ENCODE data around the gene CACFD1. TPM values are rescaled to one million over a fixed set of nuclear protein-coding genes. Genes with fewer than 3 reads are reported as not detected.

Gene CACFD1
- total and polyA plus RNA-seq, 9 of the 15 experiments (the other 6 are each of a cell fraction or from before 2014, with no cell fraction given): 0.11 to 1.4 (median 1.1) TPM; not detected in 2

DNA sequence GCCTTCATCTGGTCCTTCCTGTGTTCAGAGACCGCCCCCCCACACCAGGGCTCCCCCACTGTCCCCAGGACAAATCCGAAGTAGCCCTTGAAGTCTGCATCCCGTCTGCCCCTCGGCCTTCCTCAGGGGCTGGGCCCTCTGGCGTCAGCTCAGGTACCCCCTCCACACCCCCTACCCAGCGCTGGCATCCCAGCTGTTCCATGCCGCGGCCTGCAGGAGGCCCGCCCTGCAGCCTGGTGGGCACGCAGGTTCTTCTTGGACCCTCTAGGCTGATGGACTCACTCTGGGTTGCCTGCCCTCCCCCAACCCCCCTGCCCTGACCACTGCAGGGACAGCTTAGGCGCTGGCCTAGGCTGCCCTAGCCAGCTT is 12.5 kb downstream of the CACFD1 start:
- BruUV-seq (replicated peaks): no TSS peak
- Histone ChIP-seq H3K27me3 (ENCODE audit: control insufficient read depth in 2 of 2, insufficient read depth in 2 of 2, low read length in 2 of 2) (peaks cover 7 to 66% of the 10 kb centered on the region in 2 experiments; a peak in 3 of 5 replicates), H4K20me1 (replicated peaks; ENCODE audit: control insufficient read depth, insufficient read depth, low read length) (peaks cover 10% of the 10 kb centered on the region; the same call in 1 of the 2 replicates), H3K9ac (ENCODE audit: insufficient read depth in 1 of 2, low read depth in 2 of 2, low read length in 2 of 2) (no peak overlapping the region; a peak in 1 of 4 replicates), H3K4me2 (ENCODE audit: insufficient read depth, low read length) (no peak overlapping the region), H3K4me1 (replicated peaks in 1 of 2; ENCODE audit: control insufficient read depth in 2 of 2, insufficient read depth in 2 of 2, low read length in 2 of 2) (peaks cover 0 to 52% of the 10 kb centered on the region in 2 experiments; a peak in 2 of 5 replicates), H3K9me3 (replicated peaks; ENCODE audit: control insufficient read depth, insufficient read depth, low read depth, low read length) (no peaks in the 10 kb centered on the region), H3K27ac (ENCODE audit: extremely low read depth, low read depth, low read length) (no peak overlapping the region), H3K9me1 (ENCODE audit: control insufficient read depth, insufficient read depth, low read length) (no peaks in the 10 kb centered on the region), H3K79me2 (ENCODE audit: control insufficient read depth, insufficient read depth, low read length) (no peaks in the 10 kb centered on the region), H2AFZ (ENCODE audit: low read depth, low read length) (no peak overlapping the region), H3K4me3 (no peak overlapping the region), H3K36me3 (ENCODE audit: control insufficient read depth, insufficient read depth, low read length) (no peaks in the 10 kb centered on the region)
- in situ Hi-C loops (cut with MboI): no loop called here
- TF ChIP-seq HEY1 (CRISPR knock-in tag; IDR thresholded peaks at IDR 0.05; ENCODE audit: borderline replicate concordance) (no peak), EGR1 (conservative IDR thresholded peaks at IDR 0.05) (no peak), KLF16 (IDR thresholded peaks at IDR 0.05) (no peak)
- ChIA-PET CTCF (ENCODE audit: low intra/inter-chr PET ratio) (no interaction called here), POLR2A (interaction anchor here (0.6 to 0.7 kb wide), 2 partner anchors 106 to 570 kb away, joined by 4 to 6 read pairs; no protein-coding TSS in a partner anchor)
- ATAC-seq: no peak
- no peak for DNase-seq (ENCODE audit: extremely low read depth in 1 of 4, low spot score in 3 of 4)
- WGBS (ENCODE audit: insufficient coverage, low coverage, missing lambda C conversion rate): 29% methylated on average over 6 of the region's 11 CpGs
- FAIRE-seq: no peak
- intact Hi-C loops (cut with micrococcal nuclease): no loop called here

DNA sequence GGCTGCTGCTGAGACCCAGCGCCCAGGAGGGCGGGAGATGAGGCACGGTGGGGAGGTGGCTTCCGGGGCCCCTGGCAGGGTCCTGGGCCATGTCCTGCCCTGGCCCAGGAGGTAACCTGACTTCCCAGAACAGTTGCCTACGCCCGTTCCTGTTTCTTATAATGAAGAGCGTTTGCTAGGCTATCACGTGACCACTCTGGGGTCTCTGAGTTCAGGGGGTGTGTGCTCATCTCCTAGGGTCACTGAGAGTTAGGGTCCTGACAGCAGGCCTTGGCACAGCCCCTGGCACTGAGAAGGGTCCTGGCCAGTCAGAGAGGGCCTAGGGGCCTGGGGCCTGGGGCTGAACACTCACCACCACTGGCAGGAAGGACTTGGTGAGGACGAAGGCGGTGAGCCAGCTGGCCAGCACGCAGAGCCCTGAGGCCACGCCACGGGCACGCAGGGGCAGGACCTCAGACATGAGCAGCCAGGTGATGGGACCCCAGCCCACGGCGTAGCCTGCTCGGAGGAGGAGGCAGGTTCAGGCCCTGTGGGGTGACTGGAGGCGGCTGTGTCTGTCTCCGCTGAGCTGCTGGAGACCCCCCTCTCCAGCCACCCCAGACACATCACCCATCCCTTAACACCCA is 13.1 kb downstream of the CACFD1 start:
- Histone ChIP-seq H3K4me1 (replicated peaks in 1 of 2; ENCODE audit: control insufficient read depth in 2 of 2, insufficient read depth in 2 of 2, low read length in 2 of 2) (peaks cover 0 to 52% of the 10 kb centered on the region in 2 experiments; a peak in 2 of 5 replicates), H3K27me3 (ENCODE audit: control insufficient read depth in 2 of 2, insufficient read depth in 2 of 2, low read length in 2 of 2) (peaks cover 7 to 66% of the 10 kb centered on the region in 2 experiments; a peak in 3 of 5 replicates), H2AFZ (ENCODE audit: low read depth, low read length) (no peak overlapping the region), H3K4me2 (ENCODE audit: insufficient read depth, low read length) (no peak overlapping the region), H3K27ac (ENCODE audit: extremely low read depth, low read depth, low read length) (no peak overlapping the region), H3K36me3 (ENCODE audit: control insufficient read depth, insufficient read depth, low read length) (no peaks in the 10 kb centered on the region), H3K9me1 (ENCODE audit: control insufficient read depth, insufficient read depth, low read length) (no peaks in the 10 kb centered on the region), H3K4me3 (no peak overlapping the region), H3K9me3 (replicated peaks; ENCODE audit: control insufficient read depth, insufficient read depth, low read depth, low read length) (no peaks in the 10 kb centered on the region), H4K20me1 (replicated peaks; ENCODE audit: control insufficient read depth, insufficient read depth, low read length) (peaks cover 12% of the 10 kb centered on the region; the same call in 1 of the 2 replicates), H3K9ac (ENCODE audit: insufficient read depth in 1 of 2, low read depth in 2 of 2, low read length in 2 of 2) (no peak overlapping the region), H3K79me2 (ENCODE audit: control insufficient read depth, insufficient read depth, low read length) (no peaks in the 10 kb centered on the region)
- BruUV-seq (replicated peaks): no TSS peak
- ATAC-seq (no peak), DNase-seq (ENCODE audit: extremely low read depth in 1 of 4, low spot score in 3 of 4) (no peak), FAIRE-seq (no peak)
- WGBS (ENCODE audit: insufficient coverage, low coverage, missing lambda C conversion rate): 29% methylated on average over 16 of the region's 19 CpGs
- ChIA-PET POLR2A (interaction anchor here (0.6 kb wide), 2 partner anchors 12 to 59 kb away, joined by 4 read pairs; no protein-coding TSS in a partner anchor), CTCF (ENCODE audit: low intra/inter-chr PET ratio) (no interaction called here)
- intact Hi-C loops (cut with micrococcal nuclease) (no loop called here), in situ Hi-C loops (cut with MboI) (no loop called here)
- TF ChIP-seq, protein P1, sequence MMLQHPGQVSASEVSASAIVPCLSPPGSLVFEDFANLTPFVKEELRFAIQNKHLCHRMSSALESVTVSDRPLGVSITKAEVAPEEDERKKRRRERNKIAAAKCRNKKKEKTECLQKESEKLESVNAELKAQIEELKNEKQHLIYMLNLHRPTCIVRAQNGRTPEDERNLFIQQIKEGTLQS (IDR thresholded peaks at IDR 0.05): no peak
- TF ChIP-seq, protein P1 (CRISPR knock-in tag; conservative IDR thresholded peaks at IDR 0.05): no peak
- TF ChIP-seq, protein P2, sequence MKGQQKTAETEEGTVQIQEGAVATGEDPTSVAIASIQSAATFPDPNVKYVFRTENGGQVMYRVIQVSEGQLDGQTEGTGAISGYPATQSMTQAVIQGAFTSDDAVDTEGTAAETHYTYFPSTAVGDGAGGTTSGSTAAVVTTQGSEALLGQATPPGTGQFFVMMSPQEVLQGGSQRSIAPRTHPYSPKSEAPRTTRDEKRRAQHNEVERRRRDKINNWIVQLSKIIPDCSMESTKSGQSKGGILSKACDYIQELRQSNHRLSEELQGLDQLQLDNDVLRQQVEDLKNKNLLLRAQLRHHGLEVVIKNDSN (CRISPR knock-in tag; IDR thresholded peaks at IDR 0.05): peak; percentile 50
- TF ChIP-seq TOE1 (IDR thresholded peaks at IDR 0.05; ENCODE audit: borderline replicate concordance): 0 out of 2 replicates have a peak, but pooled peaks have one; percentile 26
- no peak for TF ChIP-seq TOE1 (CRISPR knock-in tag; IDR thresholded peaks at IDR 0.05; ENCODE audit: borderline replicate concordance, low read depth)
- peak; percentile 36; the same call in 1 of the 2 replicates for TF ChIP-seq CBFA2T2 (conservative IDR thresholded peaks at IDR 0.05)
- no peak for TF ChIP-seq FOXA3 (CRISPR knock-in tag; conservative IDR thresholded peaks at IDR 0.05 in 1 of 2, IDR thresholded peaks at IDR 0.05 in 1 of 2)
- TF ChIP-seq RAD51 (IDR thresholded peaks at IDR 0.05; ENCODE audit: borderline replicate concordance, low read depth): peak; percentile 75
- TF ChIP-seq NCOA2 (IDR thresholded peaks at IDR 0.05; ENCODE audit: partially characterized antibody in 2 of 2): no peak
- TF ChIP-seq CEBPG (CRISPR knock-in tag; IDR thresholded peaks at IDR 0.05): no peak
- no peak for TF ChIP-seq CEBPG (tag; conservative IDR thresholded peaks at IDR 0.05 in 1 of 2, IDR thresholded peaks at IDR 0.05 in 1 of 2)
